ENCODE data around the gene SRSF3. TPM values are rescaled to one million over a fixed set of nuclear protein-coding genes. Genes with fewer than 3 reads are reported as not detected.

SRSF3 gene
- total and polyA plus RNA-seq, 9 of the 15 experiments (the other 6 are each of a cell fraction or from before 2014, with no cell fraction given) = 337 to 1,200 (median 518) TPM

- no peaks in the 10 kb centered on the region for H4K20me1 ChIP-seq (replicated peaks; ENCODE audit: control insufficient read depth, insufficient read depth, low read length)
- WGBS (ENCODE audit: insufficient coverage, low coverage, missing lambda C conversion rate) = 16% methylated on average over 13 of the region's 13 CpGs
- ChIA-PET CTCF (ENCODE audit: low intra/inter-chr PET ratio) (no interaction called here), POLR2A (interaction anchor here (0.7 to 1.5 kb wide), 7 partner anchors 14 to 572 kb away, joined by 3 to 4 read pairs (median 3); no protein-coding TSS in a partner anchor)
- BruUV-seq (replicated peaks) = no TSS peak
- intact Hi-C loops (cut with micrococcal nuclease) = no loop called here
- DNase-seq (ENCODE audit: extremely low read depth in 1 of 4, low spot score in 3 of 4) = no peak
- no peaks in the 10 kb centered on the region for H3K36me3 ChIP-seq (ENCODE audit: control insufficient read depth, insufficient read depth, low read length)
- no peak overlapping the region for H3K27ac ChIP-seq (ENCODE audit: extremely low read depth, low read depth, low read length)
- no peaks in the 10 kb centered on the region for H3K9me3 ChIP-seq (replicated peaks; ENCODE audit: control insufficient read depth, insufficient read depth, low read depth, low read length)
- H3K79me2 ChIP-seq (ENCODE audit: control insufficient read depth, insufficient read depth, low read length) = no peaks in the 10 kb centered on the region
- H3K27me3 ChIP-seq (ENCODE audit: control insufficient read depth in 2 of 2, insufficient read depth in 2 of 2, low read length in 2 of 2) = peaks cover 50 to 57% of the 10 kb centered on the region in 2 experiments
- peak; percentile 48 for FAIRE-seq
- H3K9ac ChIP-seq (ENCODE audit: insufficient read depth in 1 of 2, low read depth in 2 of 2, low read length in 2 of 2) = no peak overlapping the region
- no peaks in the 10 kb centered on the region for H3K9me1 ChIP-seq (ENCODE audit: control insufficient read depth, insufficient read depth, low read length)
- H2AFZ ChIP-seq (ENCODE audit: low read depth, low read length) = no peak overlapping the region
- in situ Hi-C loops (cut with MboI) = no loop called here
- peak overlapping the region; percentile 54; the same call in 1 of the 2 replicates for H3K4me2 ChIP-seq (ENCODE audit: insufficient read depth, low read length)
- peak; percentile 34 for ATAC-seq
- peaks cover 0 to 16% of the 10 kb centered on the region in 2 experiments; a peak in 3 of 5 replicates for H3K4me1 ChIP-seq (replicated peaks in 1 of 2; ENCODE audit: control insufficient read depth in 2 of 2, insufficient read depth in 2 of 2, low read length in 2 of 2)
- H3K4me3 ChIP-seq = no peak overlapping the region
- TF ChIP-seq MITF (IDR thresholded peaks at IDR 0.05) (no peak), ZBTB9 (CRISPR knock-in tag; IDR thresholded peaks at IDR 0.05) (0 out of 2 replicates have a peak, but pooled peaks have one; percentile 38), REST (IDR thresholded peaks at IDR 0.05; ENCODE audit: borderline replicate concordance) (no peak), REST (CRISPR knock-in tag; IDR thresholded peaks at IDR 0.05; ENCODE audit: low read depth) (0 out of 2 replicates have a peak, but pooled peaks have one; percentile 21), NR3C1 (CRISPR knock-in tag; IDR thresholded peaks at IDR 0.05) (no peak), SMAD4 (CRISPR knock-in tag; conservative IDR thresholded peaks at IDR 0.05) (0 out of 2 replicates have a peak, but pooled peaks have one; percentile 52), CEBPB (tag; IDR thresholded peaks at IDR 0.05) (peak; percentile 96), E2F3 (CRISPR knock-in tag; IDR thresholded peaks at IDR 0.05) (0 out of 2 replicates have a peak, but pooled peaks have one; percentile 51), CTBP1 (IDR thresholded peaks at IDR 0.05; ENCODE audit: borderline replicate concordance) (peak; percentile 80), ZNF561 (CRISPR knock-in tag; conservative IDR thresholded peaks at IDR 0.05) (0 out of 2 replicates have a peak, but pooled peaks have one; percentile 24), ATF7 (IDR thresholded peaks at IDR 0.05) (peak; percentile 87)
Measured at GRCh38 chr6:36649701-36650484, 55.7 kb downstream of the SRSF3 start.
